Hepatocyte (in vitro differentiated cells): ENCODE results near the gene TRIM8. TPM values are rescaled to one million over a fixed set of nuclear protein-coding genes. Genes with fewer than 3 reads are reported as not detected.

ENCODE experiments used
- DNase-seq: peaks from one replicate; pipeline ENCODE4 v3.0.0-alpha.2; 2016; ENCODE audit warnings: low spot score
- H2AFZ ChIP-seq: fragments of 200-600 bp; sonication (generic); 2 replicates; pipeline ENCODE4 v1.6.0; 2016; ENCODE audit warnings: antibody characterized with exemption, mild to moderate bottlenecking
- H3K27ac ChIP-seq: fragments of 200-600 bp; sonication (generic); 2 replicates; pipeline ENCODE4 v1.5.1; 2016; ENCODE audit warnings: mild to moderate bottlenecking
- H3K27me3 ChIP-seq: fragments of 200-600 bp; sonication (generic); 2 replicates; pipeline ENCODE4 v1.6.1; 2016
- H3K36me3 ChIP-seq: fragments of 200-600 bp; sonication (generic); replicated peaks from 2 replicates; pipeline ENCODE4 v1.5.1; 2016; ENCODE audit warnings: low read depth; ENCODE audit not compliant: insufficient read depth
- H3K4me1 ChIP-seq: fragments of 200-600 bp; sonication (generic); 2 replicates; pipeline ENCODE4 v1.5.1; 2016; ENCODE audit warnings: mild to moderate bottlenecking, moderate library complexity; ENCODE audit not compliant: insufficient read depth
- H3K4me2 ChIP-seq: fragments of 200-600 bp; sonication (generic); 2 replicates; pipeline ENCODE4 v1.6.0; 2016
- H3K4me3 ChIP-seq: fragments of 200-600 bp; sonication (generic); 2 replicates; pipeline ENCODE4 v1.5.1; 2016; ENCODE audit warnings: mild to moderate bottlenecking
- H3K79me2 ChIP-seq: fragments of 200-600 bp; sonication (generic); 2 replicates; pipeline ENCODE4 v1.6.0; 2017; ENCODE audit warnings: mild to moderate bottlenecking
- H3K9me2 ChIP-seq: fragments of 200-600 bp; sonication (generic); replicated peaks from 2 replicates; pipeline ENCODE4 v1.6.0; 2017; ENCODE audit warnings: mild to moderate bottlenecking; ENCODE audit not compliant: insufficient read depth
- H3K9me3 ChIP-seq: fragments of 200-600 bp; sonication (generic); 2 replicates; pipeline ENCODE4 v1.5.1; 2016; ENCODE audit warnings: low read depth, mild to moderate bottlenecking
- H4K20me1 ChIP-seq: fragments of 200-600 bp; sonication (generic); 2 replicates; pipeline ENCODE4 v1.6.0; 2016; ENCODE audit warnings: mild to moderate bottlenecking; ENCODE audit not compliant: insufficient read depth, poor library complexity, severe bottlenecking
- CTCF ChIP-seq: fragments of 200-600 bp; sonication (generic); IDR thresholded peaks from 2 replicates; pipeline ENCODE4 v1.5.1; 2016; ENCODE audit warnings: antibody characterized with exemption, mild to moderate bottlenecking; ENCODE audit not compliant: poor library complexity
- EZH2 ChIP-seq: fragments of 200-600 bp; sonication (generic); IDR thresholded peaks from 2 replicates; pipeline ENCODE4 v1.6.1; 2016; ENCODE audit warnings: antibody characterized with exemption, mild to moderate bottlenecking, borderline replicate concordance
- EZH2phosphoT487 ChIP-seq: fragments of 200-600 bp; sonication (generic); IDR thresholded peaks from one replicate; pipeline ENCODE4 v1.6.1; 2018; ENCODE audit warnings: antibody characterized with exemption, mild to moderate bottlenecking, low read depth, moderate library complexity; ENCODE audit not compliant: unreplicated experiment, severe bottlenecking
- WGBS: methylation state at CpG from one replicate; pipeline ENCODE4 v1.1.6; 2016; ENCODE audit warnings: low lambda C conversion rate; ENCODE audit errors: missing lambda C conversion rate; 5-methylcytosine and 5-hydroxymethylcytosine counted together
- polyA plus RNA-seq: library from polyadenylated mRNA; unstranded; fragments of >200 nt; fragmentation: Nextera tagmentation; extraction: Ambion mirVana; gene quantifications from 2 replicates; pipeline ENCODE4 v1.2.1, GENCODE V29; 2016
- total RNA-seq: library from RNA; depleted of rRNA; stranded (reverse); fragments of >200 nt; gene quantifications from 2 replicates; pipeline ENCODE4 v1.2.3, GENCODE V29; 2014

The TRIM8 gene
- total and polyA plus RNA-seq, 2 experiments from 2014 or later, result 53.3 to 61.2 TPM

DNA sequence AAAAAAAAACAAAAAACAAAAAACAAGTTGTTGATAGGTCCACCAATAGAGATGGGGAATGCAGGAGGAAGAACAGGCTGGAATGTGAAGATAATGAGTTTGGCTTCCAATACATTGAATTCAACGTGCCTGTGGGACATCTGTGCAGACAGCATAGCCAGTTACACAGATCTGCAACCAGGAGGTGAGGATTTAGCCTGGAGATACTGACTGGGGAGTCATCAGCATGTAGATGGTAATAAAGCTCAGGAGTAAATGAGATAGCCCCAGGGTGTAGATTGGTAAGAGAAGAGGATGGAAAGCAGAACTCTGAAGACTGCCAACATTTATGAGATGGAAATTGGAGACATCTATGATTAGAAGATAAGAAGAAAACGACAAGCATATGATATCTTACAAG is 4.7 kb upstream of the TRIM8 start:
- H3K9me3 ChIP-seq, result no peaks in the 10 kb centered on the region
- 22% methylated on average over 2 of the region's 2 CpGs for WGBS

GRCh38 chr10:102641402-102641801 is 2.9 kb upstream of the TRIM8 start:
- Histone ChIP-seq H4K20me1 (peaks cover 9% of the 10 kb centered on the region), H3K79me2 (peaks cover 22% of the 10 kb centered on the region), H3K27me3 (no peaks in the 10 kb centered on the region), H3K4me2 (peak overlapping the region; percentile 73), H3K27ac (peak overlapping the region; percentile 93), H3K9me2 (no peaks in the 10 kb centered on the region), H2AFZ (peak overlapping the region; percentile 55), H3K36me3 (no peaks in the 10 kb centered on the region), H3K4me3 (peak overlapping the region; percentile 39), H3K9me3 (no peaks in the 10 kb centered on the region), H3K4me1 (no peaks in the 10 kb centered on the region)
- peak; percentile 45 for DNase-seq
- WGBS, result 23% methylated on average over 7 of the region's 7 CpGs
- TF ChIP-seq EZH2 (no peak), CTCF (no peak), EZH2phosphoT487 (no peak)

More for the DNA sequence above, 4.7 kb upstream of the TRIM8 start:
- Histone ChIP-seq H3K79me2 (peaks cover 5% of the 10 kb centered on the region), H3K36me3 (no peaks in the 10 kb centered on the region), H3K27me3 (no peaks in the 10 kb centered on the region), H4K20me1 (peaks cover 3% of the 10 kb centered on the region), H3K27ac (no peak overlapping the region), H2AFZ (no peak overlapping the region), H3K4me2 (no peak overlapping the region), H3K4me1 (no peaks in the 10 kb centered on the region), H3K9me2 (no peaks in the 10 kb centered on the region), H3K4me3 (no peak overlapping the region)
- TF ChIP-seq EZH2phosphoT487, result no peak
- TF ChIP-seq EZH2, result no peak
- TF ChIP-seq CTCF, result no peak
- DNase-seq, result no peak

DNA sequence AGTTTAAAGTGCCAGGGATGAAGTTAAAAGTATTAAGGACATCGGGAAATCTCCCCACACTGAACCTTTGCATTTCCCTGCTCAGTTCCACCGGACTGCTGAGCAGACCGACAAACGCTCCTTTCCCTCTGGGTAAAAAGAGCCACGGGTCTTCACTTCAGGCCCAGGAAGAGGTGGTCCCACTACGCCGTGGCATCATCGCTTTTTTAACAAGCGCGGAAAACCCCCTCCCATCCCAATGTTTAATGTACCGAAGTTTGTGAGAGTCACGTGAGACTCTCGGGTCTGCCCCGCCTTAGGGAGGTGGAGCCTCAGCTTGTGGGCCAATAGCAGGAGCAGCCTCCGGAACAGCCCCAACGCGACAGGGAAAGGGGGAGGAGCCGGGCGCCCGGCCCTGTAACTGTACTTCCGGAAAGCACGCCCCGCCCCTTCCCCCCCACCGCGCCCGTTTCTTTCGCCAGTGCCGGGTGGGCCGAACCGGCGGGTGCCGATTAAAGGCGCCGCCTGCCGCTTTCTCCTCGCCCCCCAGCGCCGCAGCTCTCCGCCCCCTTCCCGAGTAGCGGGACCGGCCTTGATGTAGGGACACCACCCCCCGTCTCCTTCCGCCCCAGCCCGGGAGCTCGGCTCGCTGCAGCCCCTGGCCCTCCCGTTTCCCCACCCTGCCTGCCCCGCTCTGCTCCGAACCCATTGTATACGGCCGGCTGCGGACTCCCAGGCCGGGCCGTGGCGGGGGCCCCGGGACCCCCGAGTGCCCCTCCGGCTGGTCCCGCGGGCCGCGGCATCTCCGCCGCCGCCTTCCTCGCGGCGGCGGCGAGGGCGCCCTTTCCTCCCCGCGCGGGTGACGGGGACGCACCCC is 2.2 kb upstream of the TRIM8 start:
- H3K36me3 ChIP-seq, result no peaks in the 10 kb centered on the region
- H3K27me3 ChIP-seq, result no peaks in the 10 kb centered on the region
- peak overlapping the region; percentile 98 for H3K27ac ChIP-seq
- H4K20me1 ChIP-seq, result peaks cover 16% of the 10 kb centered on the region
- TF ChIP-seq CTCF (no peak), EZH2phosphoT487 (no peak), EZH2 (no peak)
- no peaks in the 10 kb centered on the region for H3K9me2 ChIP-seq
- no peaks in the 10 kb centered on the region for H3K9me3 ChIP-seq
- H3K4me1 ChIP-seq, result peaks cover 7% of the 10 kb centered on the region
- peak overlapping the region; percentile 58 for H3K4me3 ChIP-seq
- H3K4me2 ChIP-seq, result peak overlapping the region; percentile 93
- WGBS, result 2% methylated on average over 46 of the region's 77 CpGs
- peak; percentile 99 for DNase-seq
- H2AFZ ChIP-seq, result peak overlapping the region; percentile 55
- peaks cover 29% of the 10 kb centered on the region for H3K79me2 ChIP-seq
